GM19238 (cell line): ENCODE data around the gene CAP2.
"Not testable (repeated sequence)": the region's sequence is repeated elsewhere in the genome, so short reads cannot be mapped to it uniquely, and the experiment has no call there.

Source experiments
- DNase-seq: peaks from one replicate; pipeline ENCODE4 v3.0.0; 2011; ENCODE audit warnings: low spot score; ENCODE audit not compliant: insufficient read length

Gene CAP2

GRCh38 chr6:17574866-17575560 is 181.6 kb downstream of the CAP2 start:
- DNase-seq, result no peak

- no peak for DNase-seq
Observed at GRCh38 chr6:17577059-17577458, 183.7 kb downstream of the CAP2 start.

- no peak for DNase-seq
Observed at GRCh38 chr6:17580518-17581048, 187.2 kb downstream of the CAP2 start.

- not testable (repeated sequence) for DNase-seq
Observed at GRCh38 chr6:17581282-17581681, 187.9 kb downstream of the CAP2 start.

- no peak for DNase-seq
Observed at GRCh38 chr6:17583811-17584210, 190.4 kb downstream of the CAP2 start.

- DNase-seq, result peak; percentile 13
Observed at GRCh38 chr6:17584241-17584803, 190.9 kb downstream of the CAP2 start.

GRCh38 chr6:17585766-17586490 is 192.5 kb downstream of the CAP2 start:
- DNase-seq, result no peak

GRCh38 chr6:17586623-17587022 is 193.2 kb downstream of the CAP2 start:
- not testable (repeated sequence) for DNase-seq

GRCh38 chr6:17588011-17588410 is 194.6 kb downstream of the CAP2 start:
- DNase-seq, result no peak

- DNase-seq, result no peak
Observed at GRCh38 chr6:17589406-17590096, 196.2 kb downstream of the CAP2 start.

- DNase-seq, result no peak
Observed at GRCh38 chr6:17591287-17591686, 197.9 kb downstream of the CAP2 start.

- DNase-seq, result no peak
Observed at GRCh38 chr6:17593246-17593645, 199.9 kb downstream of the CAP2 start.

GRCh38 chr6:17596085-17596484 is 202.7 kb downstream of the CAP2 start:
- DNase-seq, result no peak

- DNase-seq, result peak; percentile 80
Observed at GRCh38 chr6:17599877-17600526, 206.6 kb downstream of the CAP2 start, which contains the start of gene FAM8A1. Gene FAM8A1 (plus strand): TSS chr6:17600302. CDS start chr6:17600410, 108 bp downstream.

GRCh38 chr6:17600527-17601385 is 207.4 kb downstream of the CAP2 start:
- peak; percentile 17 for DNase-seq

GRCh38 chr6:17601386-17601703 is 207.9 kb downstream of the CAP2 start:
- DNase-seq, result no peak

GRCh38 chr6:17602888-17603287 is 209.5 kb downstream of the CAP2 start:
- no peak for DNase-seq

GRCh38 chr6:17606606-17607005 is 213.2 kb downstream of the CAP2 start:
- DNase-seq, result no peak
